ENCODE data around the gene XYLT1.

The XYLT1 gene

GRCh38 chr16:17423221-17423620, 47.5 kb downstream of the XYLT1 start:
- DNase-seq (ENCODE audit: low read depth): no peak
- no peak overlapping the region for H3K4me3 ChIP-seq (ENCODE audit: low read depth, low read length)
- TF ChIP-seq CTCF (IDR thresholded peaks at IDR 0.05; ENCODE audit: low read depth, low read length, missing control alignments): no peak

- no peak for DNase-seq (ENCODE audit: low read depth)
- no peak overlapping the region for H3K4me3 ChIP-seq (ENCODE audit: low read depth, low read length)
- TF ChIP-seq CTCF (IDR thresholded peaks at IDR 0.05; ENCODE audit: low read depth, low read length, missing control alignments): no peak
These were observed 49.9 kb downstream of the XYLT1 start for GRCh38 chr16:17420816-17421215.

- DNase-seq (ENCODE audit: low read depth): no peak
- TF ChIP-seq CTCF (IDR thresholded peaks at IDR 0.05; ENCODE audit: low read depth, low read length, missing control alignments): no peak
- no peak overlapping the region for H3K4me3 ChIP-seq (ENCODE audit: low read depth, low read length)
These were observed 51.5 kb downstream of the XYLT1 start for GRCh38 chr16:17419266-17419665.

- DNase-seq (ENCODE audit: low read depth): no peak
- no peak overlapping the region for H3K4me3 ChIP-seq (ENCODE audit: low read depth, low read length)
- no peak for TF ChIP-seq CTCF (IDR thresholded peaks at IDR 0.05; ENCODE audit: low read depth, low read length, missing control alignments)
These were observed 53.0 kb downstream of the XYLT1 start for GRCh38 chr16:17417740-17418139.

GRCh38 chr16:17416461-17417311, 54.1 kb downstream of the XYLT1 start:
- H3K4me3 ChIP-seq (ENCODE audit: low read depth, low read length): peak overlapping the region; percentile 25
- peak; percentile 92 for DNase-seq (ENCODE audit: low read depth)

GRCh38 chr16:17414916-17415315, 55.8 kb downstream of the XYLT1 start:
- H3K4me3 ChIP-seq (ENCODE audit: low read depth, low read length): no peak overlapping the region; the same call in 1 of the 2 replicates
- no peak for TF ChIP-seq CTCF (IDR thresholded peaks at IDR 0.05; ENCODE audit: low read depth, low read length, missing control alignments)
- DNase-seq (ENCODE audit: low read depth): no peak

More at GRCh38 chr16:17416461-17417311, 54.1 kb downstream of the XYLT1 start:
- TF ChIP-seq CTCF (IDR thresholded peaks at IDR 0.05; ENCODE audit: low read depth, low read length, missing control alignments): peak; percentile 33

GRCh38 chr16:17414421-17414820, 56.3 kb downstream of the XYLT1 start:
- peak overlapping the region; percentile 8; the same call in 1 of the 2 replicates for H3K4me3 ChIP-seq (ENCODE audit: low read depth, low read length)
- DNase-seq (ENCODE audit: low read depth): no peak
- TF ChIP-seq CTCF (IDR thresholded peaks at IDR 0.05; ENCODE audit: low read depth, low read length, missing control alignments): no peak
